Measurements from ENCODE around the gene C16orf92. TPM values are rescaled to one million over a fixed set of nuclear protein-coding genes. Genes with fewer than 3 reads are reported as not detected.

C16orf92 gene
- total RNA-seq, 1 experiment from 2014 or later, result not detected

Other genes with a start within 250 kb of the C16orf92 start
- not detected in 2 replicates for gene ZG16, start 244.9 kb upstream of the C16orf92 start, total RNA-seq (2014; rRNA removed)
- 100 and 108 TPM in 2 replicates for gene KIF22, start 232.4 kb upstream of the C16orf92 start, total RNA-seq (2014; rRNA removed)
- gene MAZ, start 216.7 kb upstream of the C16orf92 start, total RNA-seq (2014; rRNA removed), result 126 and 147 TPM in 2 replicates
- gene PRRT2, start 211.0 kb upstream of the C16orf92 start, total RNA-seq (2014; rRNA removed), result 0.58 and 1.1 TPM in 2 replicates
- 63.2 and 63.4 TPM in 2 replicates for gene PAGR1, start 207.0 kb upstream of the C16orf92 start, total RNA-seq (2014; rRNA removed)
- 275 and 303 TPM in 2 replicates for gene MVP, start 202.7 kb upstream of the C16orf92 start, total RNA-seq (2014; rRNA removed)
- gene CDIPT, start 160.0 kb upstream of the C16orf92 start, total RNA-seq (2014; rRNA removed), result 75.5 and 89.7 TPM in 2 replicates
- gene SEZ6L2, start 123.6 kb upstream of the C16orf92 start, total RNA-seq (2014; rRNA removed), result 10.9 and 15.2 TPM in 2 replicates
- 5.0 and 8.9 TPM in 2 replicates for gene ASPHD1, start 122.7 kb upstream of the C16orf92 start, total RNA-seq (2014; rRNA removed)
- gene KCTD13, start 97.0 kb upstream of the C16orf92 start, total RNA-seq (2014; rRNA removed), result 12.2 and 18.3 TPM in 2 replicates
- 79.7 and 91.0 TPM in 2 replicates for gene TMEM219, start 61.1 kb upstream of the C16orf92 start, total RNA-seq (2014; rRNA removed)
- gene TAOK2, start 49.3 kb upstream of the C16orf92 start, total RNA-seq (2014; rRNA removed), result 87.7 and 93.3 TPM in 2 replicates
- 12.2 and 22.4 TPM in 2 replicates for gene HIRIP3, start 27.6 kb upstream of the C16orf92 start, total RNA-seq (2014; rRNA removed)
- gene INO80E, start 27.0 kb upstream of the C16orf92 start, total RNA-seq (2014; rRNA removed), result 116 and 194 TPM in 2 replicates
- gene DOC2A, start 12.2 kb upstream of the C16orf92 start, total RNA-seq (2014; rRNA removed), result not detected in 2 replicates
- gene TLCD3B, start 8.1 kb downstream of the C16orf92 start, total RNA-seq (2014; rRNA removed), result not detected in 2 replicates
- 2,146 and 2,472 TPM in 2 replicates for gene ALDOA, start 42.6 kb downstream of the C16orf92 start, total RNA-seq (2014; rRNA removed)
- gene PPP4C, start 52.8 kb downstream of the C16orf92 start, total RNA-seq (2014; rRNA removed), result 142 and 154 TPM in 2 replicates
- gene TBX6, start 68.7 kb downstream of the C16orf92 start, total RNA-seq (2014; rRNA removed), result 0.29 and 1.5 TPM in 2 replicates
- gene YPEL3, start 73.0 kb downstream of the C16orf92 start, total RNA-seq (2014; rRNA removed), result 6.8 and 14.2 TPM in 2 replicates
- gene GDPD3, start 90.3 kb downstream of the C16orf92 start, total RNA-seq (2014; rRNA removed), result 0.83 and 1.0 TPM in 2 replicates
- gene MAPK3, start 100.0 kb downstream of the C16orf92 start, total RNA-seq (2014; rRNA removed), result 37.5 and 46.3 TPM in 2 replicates
- gene CORO1A, start 160.4 kb downstream of the C16orf92 start, total RNA-seq (2014; rRNA removed), result 5.0 and 6.7 TPM in 2 replicates
- gene BOLA2B, start 170.5 kb downstream of the C16orf92 start, total RNA-seq (2014; rRNA removed), result 257 and 647 TPM in 2 replicates
- 40.2 and 49.2 TPM in 2 replicates for gene SLX1A, start 170.7 kb downstream of the C16orf92 start, total RNA-seq (2014; rRNA removed)
- gene SULT1A3, start 176.1 kb downstream of the C16orf92 start, total RNA-seq (2014; rRNA removed), result 2.6 and 5.4 TPM in 2 replicates
- 0.57 and 0.58 TPM in 2 replicates for gene NPIPB13, start 225.3 kb downstream of the C16orf92 start, total RNA-seq (2014; rRNA removed)

Data from LHCN-M2 (cell line).